Melanocyte of skin (primary cell): ENCODE data around the gene ANKRD65. TPM values are rescaled to one million over a fixed set of nuclear protein-coding genes. Genes with fewer than 3 reads are reported as not detected.

ENCODE experiments used
- total RNA-seq, 2 donors: library from RNA; depleted of rRNA; stranded (reverse); fragments of >200 nt; gene quantifications; 2 replicates each; pipeline ENCODE4 v1.2.3, GENCODE V29; 2012

Gene ANKRD65
- under 1 TPM in 1 of 2 donors, not detected in 1; under 0.01 TPM for total RNA-seq

GRCh38 chr1:1421147-1421906 lies at the start of gene ANKRD65:
Gene ANKRD65 (minus strand): TSS chr1:1421276. CDS start chr1:1421005, 271 bp downstream.

GRCh38 chr1:1449099-1449739 lies 28.1 kb upstream of the ANKRD65 start, which contains the start of gene ATAD3C:
Gene ATAD3C (plus strand): TSS chr1:1449689. CDS start chr1:1450684, 995 bp downstream.

GRCh38 chr1:1435106-1435903 lies 14.2 kb upstream of the ANKRD65 start, which contains the start of gene VWA1:
Gene VWA1 (plus strand): TSS chr1:1435690. CDS start chr1:1435749, 59 bp downstream.

GRCh38 chr1:1406821-1407635 lies 14.0 kb downstream of the ANKRD65 start, which contains the start of gene MRPL20:
Gene MRPL20 (minus strand): TSS chr1:1407293. CDS start chr1:1407217, 76 bp downstream.

GRCh38 chr1:1399187-1399871 lies 21.7 kb downstream of the ANKRD65 start, which contains the start of gene CCNL2:
Gene CCNL2 (minus strand): TSS chr1:1399335. CDS start chr1:1399306, 29 bp downstream.

GRCh38 chr1:1374929-1375662 lies 46.0 kb downstream of the ANKRD65 start, which contains the start of gene AURKAIP1:
Gene AURKAIP1 (minus strand): TSS chr1:1375207. CDS start chr1:1374756, 451 bp downstream.

Other genes with a start within 250 kb of the ANKRD65 start
- not detected for gene TTLL10, start 247.4 kb downstream of the ANKRD65 start, total RNA-seq
- under 1 TPM in 1 of 2 donors, not detected in 1; 0.34 TPM for gene TNFRSF18, start 214.7 kb downstream of the ANKRD65 start, total RNA-seq
- not detected for gene TNFRSF4, start 207.1 kb downstream of the ANKRD65 start, total RNA-seq
- gene SDF4, start 189.3 kb downstream of the ANKRD65 start, total RNA-seq, result 10 to 100 TPM; 79.5 to 88.9 TPM
- 10 to 100 TPM; 19.0 to 26.5 TPM for gene B3GALT6, start 189.0 kb downstream of the ANKRD65 start, total RNA-seq
- not detected for gene C1QTNF12, start 174.6 kb downstream of the ANKRD65 start, total RNA-seq
- 10 to 100 TPM; 28.9 to 32.6 TPM for gene UBE2J2, start 147.4 kb downstream of the ANKRD65 start, total RNA-seq
- under 1 TPM; 0.67 to 0.69 TPM for gene SCNN1D, start 140.8 kb downstream of the ANKRD65 start, total RNA-seq
- 10 to 100 TPM; 21.3 to 42.0 TPM for gene ACAP3, start 113.3 kb downstream of the ANKRD65 start, total RNA-seq
- gene PUSL1, start 112.7 kb downstream of the ANKRD65 start, total RNA-seq, result 10 to 100 TPM; 15.8 to 23.6 TPM
- 100 to 1,000 TPM in 1 of 2 donors, 10 to 100 TPM in 1; 57.5 to 102 TPM for gene INTS11, start 96.6 kb downstream of the ANKRD65 start, total RNA-seq
- 10 to 100 TPM; 20.0 to 23.0 TPM for gene CPTP, start 96.5 kb downstream of the ANKRD65 start, total RNA-seq
- gene TAS1R3, start 90.0 kb downstream of the ANKRD65 start, total RNA-seq, result under 1 TPM in 1 of 2 donors, not detected in 1; 0.33 TPM
- gene DVL1, start 71.9 kb downstream of the ANKRD65 start, total RNA-seq, result 10 to 100 TPM; 44.4 to 60.6 TPM
- under 1 TPM in 1 of 2 donors, not detected in 1; 0.33 TPM for gene MXRA8, start 62.7 kb downstream of the ANKRD65 start, total RNA-seq
- gene AURKAIP1, start 46.1 kb downstream of the ANKRD65 start, total RNA-seq, result 100 to 1,000 TPM; 117 to 140 TPM
- gene CCNL2, start 21.9 kb downstream of the ANKRD65 start, total RNA-seq, result 10 to 100 TPM; 63.9 to 72.3 TPM
- gene MRPL20, start 14.0 kb downstream of the ANKRD65 start, total RNA-seq, result 100 to 1,000 TPM in 1 of 2 donors, 10 to 100 TPM in 1; 57.5 to 103 TPM
- gene VWA1, start 14.4 kb upstream of the ANKRD65 start, total RNA-seq, result 1 to 10 TPM; 2.4 to 4.3 TPM
- gene ATAD3C, start 28.4 kb upstream of the ANKRD65 start, total RNA-seq, result not detected
- 10 to 100 TPM; 22.4 to 33.6 TPM for gene ATAD3B, start 50.5 kb upstream of the ANKRD65 start, total RNA-seq
- 10 to 100 TPM; 32.0 to 42.0 TPM for gene ATAD3A, start 90.9 kb upstream of the ANKRD65 start, total RNA-seq
- 1 to 10 TPM; 2.1 to 4.7 TPM for gene TMEM240, start 119.3 kb upstream of the ANKRD65 start, total RNA-seq
- gene SSU72, start 153.6 kb upstream of the ANKRD65 start, total RNA-seq, result 100 to 1,000 TPM; 141 to 177 TPM
- gene FNDC10, start 178.9 kb upstream of the ANKRD65 start, total RNA-seq, result 10 to 100 TPM in 1 of 2 donors, 1 to 10 TPM in 1; 7.3 to 20.0 TPM
- gene MIB2, start 194.2 kb upstream of the ANKRD65 start, total RNA-seq, result 10 to 100 TPM; 32.6 to 51.6 TPM
- under 1 TPM; under 0.01 to 0.34 TPM for gene MMP23B, start 210.9 kb upstream of the ANKRD65 start, total RNA-seq
- 1 to 10 TPM; 4.1 to 6.0 TPM for gene CDK11B, start 237.7 kb upstream of the ANKRD65 start, total RNA-seq